Measurements from ENCODE around the gene LAMB3. TPM values are rescaled to one million over a fixed set of nuclear protein-coding genes. Genes with fewer than 3 reads are reported as not detected.

LAMB3 gene
- total RNA-seq, 1 experiment from 2014 or later = 13.7 TPM

GRCh38 chr1:209661071-209661470, 8.8 kb upstream of the LAMB3 start:
- DNase-seq (ENCODE audit: low spot score) = no peak

- DNase-seq (ENCODE audit: low spot score) = peak; percentile 62
These were observed 7.7 kb upstream of the LAMB3 start for GRCh38 chr1:209659909-209660308.

- DNase-seq (ENCODE audit: low spot score) = no peak
These were observed 5.7 kb upstream of the LAMB3 start for GRCh38 chr1:209657918-209658317.

GRCh38 chr1:209657140-209657879, 5.1 kb upstream of the LAMB3 start:
- peak; percentile 91 for DNase-seq (ENCODE audit: low spot score)

- peak; percentile 41 for DNase-seq (ENCODE audit: low spot score)
These were observed 3.4 kb upstream of the LAMB3 start for GRCh38 chr1:209655411-209656231.

GRCh38 chr1:209653915-209654351, 1.7 kb upstream of the LAMB3 start:
- DNase-seq (ENCODE audit: low spot score) = no peak

- DNase-seq (ENCODE audit: low spot score) = peak; percentile 87
These were observed 712 bp upstream of the LAMB3 start for GRCh38 chr1:209652873-209653401.

- peak; percentile 92 for DNase-seq (ENCODE audit: low spot score)
These were observed 1.1 kb downstream of the LAMB3 start for GRCh38 chr1:209651138-209651587.

- peak; percentile 64 for DNase-seq (ENCODE audit: low spot score)
These were observed 1.8 kb downstream of the LAMB3 start for GRCh38 chr1:209650454-209650853.

- peak; percentile 97 for DNase-seq (ENCODE audit: low spot score)
These were observed 3.1 kb downstream of the LAMB3 start for GRCh38 chr1:209648931-209649776.

GRCh38 chr1:209648346-209648745, 3.9 kb downstream of the LAMB3 start:
- DNase-seq (ENCODE audit: low spot score) = no peak

GRCh38 chr1:209647156-209647555, 5.1 kb downstream of the LAMB3 start:
- peak; percentile 41 for DNase-seq (ENCODE audit: low spot score)

GRCh38 chr1:209646558-209646957, 5.7 kb downstream of the LAMB3 start:
- DNase-seq (ENCODE audit: low spot score) = peak; percentile 69

- no peak for DNase-seq (ENCODE audit: low spot score)
These were observed 6.4 kb downstream of the LAMB3 start for GRCh38 chr1:209645574-209646452.

GRCh38 chr1:209643285-209644020, 8.8 kb downstream of the LAMB3 start:
- DNase-seq (ENCODE audit: low spot score) = no peak

GRCh38 chr1:209642816-209643215, 9.4 kb downstream of the LAMB3 start:
- no peak for DNase-seq (ENCODE audit: low spot score)

GRCh38 chr1:209641832-209642172, 10.4 kb downstream of the LAMB3 start:
- no peak for DNase-seq (ENCODE audit: low spot score)

GRCh38 chr1:209635850-209636249, 16.4 kb downstream of the LAMB3 start:
- no peak for DNase-seq (ENCODE audit: low spot score)

GRCh38 chr1:209634005-209634737, 18.1 kb downstream of the LAMB3 start:
- DNase-seq (ENCODE audit: low spot score) = no peak
